ENCODE measurements around the gene JAK1.

The JAK1 gene

GRCh38 chr1:64963466-64963865 lies 2.9 kb downstream of the JAK1 start:
- Histone ChIP-seq H3K36me3 (ENCODE audit: control insufficient read depth in 1 of 2, insufficient read depth in 2 of 2, low read length in 2 of 2) (no peaks in the 10 kb centered on the region), H3K18ac (ENCODE audit: low read length) (no peak overlapping the region), H4K91ac (ENCODE audit: low read depth, low read length) (no peak overlapping the region), H2AFZ (ENCODE audit: insufficient read depth, low read length, poor library complexity) (no peak overlapping the region), H4K8ac (ENCODE audit: low read depth, low read length) (no peak overlapping the region), H3K79me2 (ENCODE audit: control insufficient read depth, insufficient read depth, low read length, poor library complexity) (peaks cover 6% of the 10 kb centered on the region), H3K4me3 (ENCODE audit: low read depth, low read length) (no peak overlapping the region), H3K27me3 (ENCODE audit: insufficient read depth, low read length) (no peaks in the 10 kb centered on the region), H3K27ac (ENCODE audit: low read depth, low read length) (no peak overlapping the region), H3K9ac (ENCODE audit: low read length) (no peak overlapping the region), H3K4ac (ENCODE audit: low read depth, low read length) (peak overlapping the region; percentile 40), H3K23ac (ENCODE audit: low read length) (no peak overlapping the region), H4K12ac (ENCODE audit: low read depth, low read length) (no peak overlapping the region), H2BK12ac (ENCODE audit: low read length) (no peak overlapping the region), H3K79me1 (ENCODE audit: low read length) (peaks cover 11% of the 10 kb centered on the region), H3K4me2 (ENCODE audit: low read length) (no peak overlapping the region), H3K4me1 (ENCODE audit: control insufficient read depth in 1 of 2, insufficient read depth in 2 of 2, low read length in 2 of 2) (peaks cover 8 to 10% of the 10 kb centered on the region in 2 experiments), H3K14ac (ENCODE audit: low read length) (no peak overlapping the region), H2BK120ac (ENCODE audit: insufficient read depth, low read length, poor library complexity) (no peak overlapping the region), H3K9me3 (ENCODE audit: insufficient read depth, low read depth, low read length) (no peaks in the 10 kb centered on the region), H2AK5ac (ENCODE audit: low read length) (no peak overlapping the region), H2BK5ac (ENCODE audit: low read depth, low read length, poor library complexity) (no peak overlapping the region)
- no CpG with 5 or more reads among the region's 5 CpGs for WGBS (ENCODE audit: extremely low coverage, insufficient coverage, insufficient read length)
- DNase-seq: no peak

- H2AFZ ChIP-seq (ENCODE audit: insufficient read depth, low read length, poor library complexity): no peak overlapping the region
- H3K79me1 ChIP-seq (ENCODE audit: low read length): peaks cover 11% of the 10 kb centered on the region
- no peak overlapping the region for H4K8ac ChIP-seq (ENCODE audit: low read depth, low read length)
- peaks cover 8 to 10% of the 10 kb centered on the region in 2 experiments for H3K4me1 ChIP-seq (ENCODE audit: control insufficient read depth in 1 of 2, insufficient read depth in 2 of 2, low read length in 2 of 2)
- no peak overlapping the region for H4K91ac ChIP-seq (ENCODE audit: low read depth, low read length)
- H3K4me3 ChIP-seq (ENCODE audit: low read depth, low read length): no peak overlapping the region
- peak overlapping the region; percentile 7 for H3K27ac ChIP-seq (ENCODE audit: low read depth, low read length)
- H3K18ac ChIP-seq (ENCODE audit: low read length): no peak overlapping the region
- no peak overlapping the region for H2BK120ac ChIP-seq (ENCODE audit: insufficient read depth, low read length, poor library complexity)
- H2BK5ac ChIP-seq (ENCODE audit: low read depth, low read length, poor library complexity): no peak overlapping the region
- H3K4me2 ChIP-seq (ENCODE audit: low read length): peak overlapping the region; percentile 16
- H4K12ac ChIP-seq (ENCODE audit: low read depth, low read length): no peak overlapping the region
- no peak for DNase-seq
- no peak overlapping the region for H3K23ac ChIP-seq (ENCODE audit: low read length)
- H3K36me3 ChIP-seq (ENCODE audit: control insufficient read depth in 1 of 2, insufficient read depth in 2 of 2, low read length in 2 of 2): no peaks in the 10 kb centered on the region
- no peak overlapping the region for H2AK5ac ChIP-seq (ENCODE audit: low read length)
- no peak overlapping the region for H3K9ac ChIP-seq (ENCODE audit: low read length)
- peaks cover 6% of the 10 kb centered on the region for H3K79me2 ChIP-seq (ENCODE audit: control insufficient read depth, insufficient read depth, low read length, poor library complexity)
- H3K27me3 ChIP-seq (ENCODE audit: insufficient read depth, low read length): no peaks in the 10 kb centered on the region
- no peaks in the 10 kb centered on the region for H3K9me3 ChIP-seq (ENCODE audit: insufficient read depth, low read depth, low read length)
- H3K4ac ChIP-seq (ENCODE audit: low read depth, low read length): no peak overlapping the region
- no peak overlapping the region for H2BK12ac ChIP-seq (ENCODE audit: low read length)
- no peak overlapping the region for H3K14ac ChIP-seq (ENCODE audit: low read length)
- WGBS (ENCODE audit: extremely low coverage, insufficient coverage, insufficient read length): no CpG with 5 or more reads among the region's 7 CpGs
Measured at GRCh38 chr1:64962441-64962840, 3.9 kb downstream of the JAK1 start.

GRCh38 chr1:64961923-64962322 lies 4.4 kb downstream of the JAK1 start:
- no peak overlapping the region for H3K4me2 ChIP-seq (ENCODE audit: low read length)
- H2AK5ac ChIP-seq (ENCODE audit: low read length): no peak overlapping the region
- H2BK120ac ChIP-seq (ENCODE audit: insufficient read depth, low read length, poor library complexity): no peak overlapping the region
- no peak overlapping the region for H3K4ac ChIP-seq (ENCODE audit: low read depth, low read length)
- no peak overlapping the region for H2BK12ac ChIP-seq (ENCODE audit: low read length)
- H3K4me1 ChIP-seq (ENCODE audit: control insufficient read depth in 1 of 2, insufficient read depth in 2 of 2, low read length in 2 of 2): peaks cover 13 to 14% of the 10 kb centered on the region in 2 experiments
- H2BK5ac ChIP-seq (ENCODE audit: low read depth, low read length, poor library complexity): no peak overlapping the region
- H3K23ac ChIP-seq (ENCODE audit: low read length): no peak overlapping the region
- peaks cover 6% of the 10 kb centered on the region for H3K79me2 ChIP-seq (ENCODE audit: control insufficient read depth, insufficient read depth, low read length, poor library complexity)
- H4K91ac ChIP-seq (ENCODE audit: low read depth, low read length): no peak overlapping the region
- no peaks in the 10 kb centered on the region for H3K9me3 ChIP-seq (ENCODE audit: insufficient read depth, low read depth, low read length)
- DNase-seq: peak in 1 of 2 donors; percentile 46
- no peak overlapping the region for H4K12ac ChIP-seq (ENCODE audit: low read depth, low read length)
- H3K9ac ChIP-seq (ENCODE audit: low read length): no peak overlapping the region
- H3K27me3 ChIP-seq (ENCODE audit: insufficient read depth, low read length): no peaks in the 10 kb centered on the region
- H3K18ac ChIP-seq (ENCODE audit: low read length): no peak overlapping the region
- no peak overlapping the region for H4K8ac ChIP-seq (ENCODE audit: low read depth, low read length)
- H3K79me1 ChIP-seq (ENCODE audit: low read length): peaks cover 11% of the 10 kb centered on the region
- no peaks in the 10 kb centered on the region for H3K36me3 ChIP-seq (ENCODE audit: control insufficient read depth in 1 of 2, insufficient read depth in 2 of 2, low read length in 2 of 2)
- no peak overlapping the region for H3K4me3 ChIP-seq (ENCODE audit: low read depth, low read length)
- H3K14ac ChIP-seq (ENCODE audit: low read length): no peak overlapping the region
- whole genome bisulfite sequencing (ENCODE audit: extremely low coverage, insufficient coverage, insufficient read length): no CpG with 5 or more reads among the region's 1 CpG
- no peak overlapping the region for H3K27ac ChIP-seq (ENCODE audit: low read depth, low read length)
- H2AFZ ChIP-seq (ENCODE audit: insufficient read depth, low read length, poor library complexity): no peak overlapping the region

GRCh38 chr1:64960731-64961130 lies 5.6 kb downstream of the JAK1 start:
- H3K4me2 ChIP-seq (ENCODE audit: low read length): no peak overlapping the region
- no peaks in the 10 kb centered on the region for H3K36me3 ChIP-seq (ENCODE audit: control insufficient read depth in 1 of 2, insufficient read depth in 2 of 2, low read length in 2 of 2)
- no peak overlapping the region for H3K27ac ChIP-seq (ENCODE audit: low read depth, low read length)
- no peak overlapping the region for H3K14ac ChIP-seq (ENCODE audit: low read length)
- H2BK120ac ChIP-seq (ENCODE audit: insufficient read depth, low read length, poor library complexity): no peak overlapping the region
- no peak overlapping the region for H2AK5ac ChIP-seq (ENCODE audit: low read length)
- H4K91ac ChIP-seq (ENCODE audit: low read depth, low read length): no peak overlapping the region
- no peaks in the 10 kb centered on the region for H3K9me3 ChIP-seq (ENCODE audit: insufficient read depth, low read depth, low read length)
- H3K79me2 ChIP-seq (ENCODE audit: control insufficient read depth, insufficient read depth, low read length, poor library complexity): peaks cover 3% of the 10 kb centered on the region
- H3K18ac ChIP-seq (ENCODE audit: low read length): no peak overlapping the region
- no peak for DNase-seq
- H2BK5ac ChIP-seq (ENCODE audit: low read depth, low read length, poor library complexity): no peak overlapping the region
- H3K9ac ChIP-seq (ENCODE audit: low read length): no peak overlapping the region
- H3K23ac ChIP-seq (ENCODE audit: low read length): no peak overlapping the region
- H2AFZ ChIP-seq (ENCODE audit: insufficient read depth, low read length, poor library complexity): no peak overlapping the region
- H3K27me3 ChIP-seq (ENCODE audit: insufficient read depth, low read length): no peaks in the 10 kb centered on the region
- H3K79me1 ChIP-seq (ENCODE audit: low read length): peaks cover 3% of the 10 kb centered on the region
- no peak overlapping the region for H3K4ac ChIP-seq (ENCODE audit: low read depth, low read length)
- H4K8ac ChIP-seq (ENCODE audit: low read depth, low read length): no peak overlapping the region
- H4K12ac ChIP-seq (ENCODE audit: low read depth, low read length): no peak overlapping the region
- no peak overlapping the region for H3K4me3 ChIP-seq (ENCODE audit: low read depth, low read length)
- H2BK12ac ChIP-seq (ENCODE audit: low read length): no peak overlapping the region
- H3K4me1 ChIP-seq (ENCODE audit: control insufficient read depth in 1 of 2, insufficient read depth in 2 of 2, low read length in 2 of 2): peaks cover 14 to 21% of the 10 kb centered on the region in 2 experiments

All from trophoblast cell (in vitro differentiated cells and primary cell).